LNCAP (cell line): ENCODE data around the gene CAMTA1.

Source experiments
- TF ChIP-seq, protein P1 (sequence below): fragments of 450-650 bp; IDR thresholded peaks from 2 replicates; pipeline ENCODE4 v1.5.1; 2017; ENCODE audit warnings: mild to moderate bottlenecking

CAMTA1 gene

GRCh38 chr1:7373251-7373650 is 588.0 kb downstream of the CAMTA1 start:
- TF ChIP-seq, protein P1, sequence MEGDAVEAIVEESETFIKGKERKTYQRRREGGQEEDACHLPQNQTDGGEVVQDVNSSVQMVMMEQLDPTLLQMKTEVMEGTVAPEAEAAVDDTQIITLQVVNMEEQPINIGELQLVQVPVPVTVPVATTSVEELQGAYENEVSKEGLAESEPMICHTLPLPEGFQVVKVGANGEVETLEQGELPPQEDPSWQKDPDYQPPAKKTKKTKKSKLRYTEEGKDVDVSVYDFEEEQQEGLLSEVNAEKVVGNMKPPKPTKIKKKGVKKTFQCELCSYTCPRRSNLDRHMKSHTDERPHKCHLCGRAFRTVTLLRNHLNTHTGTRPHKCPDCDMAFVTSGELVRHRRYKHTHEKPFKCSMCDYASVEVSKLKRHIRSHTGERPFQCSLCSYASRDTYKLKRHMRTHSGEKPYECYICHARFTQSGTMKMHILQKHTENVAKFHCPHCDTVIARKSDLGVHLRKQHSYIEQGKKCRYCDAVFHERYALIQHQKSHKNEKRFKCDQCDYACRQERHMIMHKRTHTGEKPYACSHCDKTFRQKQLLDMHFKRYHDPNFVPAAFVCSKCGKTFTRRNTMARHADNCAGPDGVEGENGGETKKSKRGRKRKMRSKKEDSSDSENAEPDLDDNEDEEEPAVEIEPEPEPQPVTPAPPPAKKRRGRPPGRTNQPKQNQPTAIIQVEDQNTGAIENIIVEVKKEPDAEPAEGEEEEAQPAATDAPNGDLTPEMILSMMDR: no peak

DNA sequence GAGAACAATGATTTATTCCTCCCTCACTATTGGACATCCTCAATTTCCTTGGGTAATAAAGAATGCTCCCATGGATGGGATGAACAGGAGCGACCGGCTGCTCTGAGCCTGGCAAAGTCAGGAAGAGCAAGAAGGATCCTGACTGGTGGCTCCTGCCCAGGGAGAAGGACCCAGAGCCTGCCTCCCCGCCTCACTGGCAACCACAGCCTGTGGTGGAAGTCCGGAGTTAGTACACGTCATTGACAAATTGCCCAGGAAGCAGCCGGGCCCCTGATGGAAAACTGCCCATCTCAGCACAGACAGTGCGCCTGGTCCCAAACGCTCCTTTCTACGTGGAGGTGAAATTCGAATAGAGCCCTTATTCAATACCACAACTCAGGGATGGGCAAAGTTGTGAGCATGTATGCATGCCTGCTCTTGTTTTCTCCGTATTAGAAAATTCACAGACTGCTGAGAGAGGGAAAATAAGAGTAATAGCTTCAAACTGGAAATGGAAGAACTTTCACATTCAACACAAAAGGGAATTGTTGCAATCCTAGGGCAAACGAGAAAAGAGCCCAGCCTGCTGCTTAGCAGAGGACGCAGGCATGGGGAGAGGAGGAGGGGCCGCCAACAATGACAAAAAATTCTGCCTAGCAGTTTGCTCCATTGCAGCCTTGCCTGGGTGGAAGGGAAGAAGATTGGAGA is 588.8 kb downstream of the CAMTA1 start:
- TF ChIP-seq, protein P1: no peak

GRCh38 chr1:7374563-7375160 is 589.4 kb downstream of the CAMTA1 start:
- TF ChIP-seq, protein P1: no peak

DNA sequence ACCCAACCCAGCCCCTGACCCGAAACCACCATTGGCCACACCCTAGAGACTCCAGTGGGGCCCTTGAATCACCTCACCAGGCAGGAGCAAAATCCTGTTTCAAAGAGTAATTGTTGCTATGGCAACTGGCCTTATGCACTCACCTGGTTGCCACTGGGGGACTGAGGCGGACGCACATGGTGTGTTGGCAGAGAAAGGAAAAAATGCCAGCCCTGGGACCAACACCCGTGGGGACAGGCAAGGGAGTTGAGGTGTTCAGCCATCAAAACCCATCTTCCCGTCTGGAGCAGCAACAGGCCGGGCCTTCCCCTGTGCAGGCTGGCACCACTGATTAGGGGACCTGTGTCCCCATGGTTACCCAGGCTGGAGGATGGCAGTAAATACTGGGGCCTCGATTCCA is 590.1 kb downstream of the CAMTA1 start:
- TF ChIP-seq, protein P1: no peak

DNA sequence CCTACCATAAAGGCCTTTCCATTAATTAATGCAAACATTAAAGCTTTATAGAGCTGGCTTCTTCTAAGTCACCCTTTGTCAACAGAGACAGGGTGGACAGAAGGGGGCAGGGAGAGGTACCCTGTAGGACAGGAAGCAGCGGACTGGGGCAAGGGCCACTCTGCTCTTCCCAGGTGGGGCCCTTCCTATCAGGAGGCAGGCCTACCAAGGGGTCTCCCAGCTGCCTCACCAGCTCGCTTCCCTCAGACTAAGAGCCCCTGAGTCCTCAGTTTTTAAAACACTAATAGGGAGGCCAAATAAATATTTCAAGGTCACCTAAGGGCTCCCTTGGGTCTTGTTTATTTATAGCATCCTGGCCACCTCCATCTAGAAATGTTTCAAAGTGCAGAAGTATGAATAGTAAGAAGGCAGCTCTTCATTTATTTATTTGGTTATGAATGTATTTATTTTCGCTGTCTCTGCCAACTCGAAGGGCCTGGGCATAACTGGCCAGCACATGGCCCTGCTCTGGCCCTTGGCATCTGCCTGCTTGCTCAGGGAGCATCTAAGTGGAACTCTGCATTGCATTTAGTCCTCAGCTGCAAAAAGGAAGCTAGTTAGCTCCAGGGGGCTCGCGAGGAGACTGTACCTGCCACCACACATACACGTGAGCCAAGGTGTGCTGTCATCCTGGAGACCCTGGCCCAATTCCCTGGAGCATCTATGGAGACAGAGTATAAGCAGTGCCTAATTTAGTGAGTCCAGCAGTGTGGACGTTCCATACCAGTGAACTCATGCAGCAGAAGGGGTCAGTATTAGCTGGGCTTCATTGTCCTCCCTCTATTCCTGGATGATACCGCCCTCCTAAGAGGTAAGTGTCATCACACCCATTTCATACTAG is 590.8 kb downstream of the CAMTA1 start:
- TF ChIP-seq, protein P1: no peak

DNA sequence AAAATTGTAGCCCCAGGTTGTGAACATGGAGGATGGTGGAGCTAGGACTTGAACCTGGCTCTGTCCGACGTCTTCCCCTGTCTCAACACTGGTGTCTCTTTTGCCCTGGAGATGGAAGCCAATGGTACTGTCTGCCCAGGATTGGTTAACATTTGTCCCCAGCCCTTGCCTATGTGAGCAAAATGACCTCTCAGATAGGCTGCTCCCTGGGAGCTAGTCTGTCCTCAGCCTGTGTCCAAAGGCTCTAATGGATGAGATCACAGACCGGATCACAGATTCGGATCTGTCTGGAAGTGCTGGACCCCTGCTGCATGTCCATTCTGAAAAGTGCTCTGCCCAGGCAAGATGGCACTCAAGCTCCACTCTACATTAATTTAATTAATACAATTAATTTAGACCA is 591.4 kb downstream of the CAMTA1 start:
- TF ChIP-seq, protein P1: no peak

- TF ChIP-seq, protein P1: no peak
Measured at GRCh38 chr1:7378346-7379130, 593.3 kb downstream of the CAMTA1 start.
